ENCODE measurements around the gene CPVL.

DNA sequence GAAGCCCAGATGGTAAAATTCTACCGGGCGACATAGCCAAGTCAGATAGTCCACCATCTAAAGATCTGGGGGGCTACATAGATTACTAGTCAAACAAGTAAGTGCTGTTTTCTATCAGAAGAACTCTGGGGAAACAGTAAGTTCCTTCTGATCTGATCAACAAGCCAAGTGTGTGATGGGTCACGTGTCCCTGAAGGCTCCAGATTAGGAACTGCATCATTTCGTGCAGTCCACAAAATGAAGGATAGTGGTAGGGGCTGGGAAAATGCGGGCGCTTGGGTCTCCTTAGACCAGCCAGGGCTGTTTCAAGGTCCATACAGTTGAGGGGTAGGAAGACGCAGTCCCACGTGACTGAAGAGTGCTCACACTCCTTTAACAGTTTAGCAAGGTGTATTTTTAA is 46.5 kb upstream of the CPVL start:
- TF ChIP-seq POLR2AphosphoS5 (IDR thresholded peaks at IDR 0.05; ENCODE audit: low read depth, low read length): no peak
- no peak for TF ChIP-seq POLR2A (IDR thresholded peaks at IDR 0.05; ENCODE audit: low read depth, low read length)
- TF ChIP-seq TAF1 (IDR thresholded peaks at IDR 0.05; ENCODE audit: borderline replicate concordance, low read depth, low read length): no peak

Measured in GM12892 (cell line).